ENCODE data around the gene MT1HL1. TPM values are rescaled to one million over a fixed set of nuclear protein-coding genes. Genes with fewer than 3 reads are reported as not detected.

Gene MT1HL1
- total RNA-seq, 1 experiment from 2014 or later = not detected

GRCh38 chr1:236966636-236967035 is 37.6 kb downstream of the MT1HL1 start:
- H3K4me3 Mint-ChIP-seq = no peak overlapping the region

More at GRCh38 chr1:236966636-236967035, 37.6 kb downstream of the MT1HL1 start:
- no peak overlapping the region for H2BK5ac ChIP-seq (ENCODE audit: insufficient read length, low read length)
- no peak overlapping the region for H3K23ac ChIP-seq (ENCODE audit: insufficient read length, low read depth, low read length)
- Mint-ChIP-seq H3K9me3 (peaks cover 5 to 6% of the 10 kb centered on the region in 2 experiments; a peak in 4 of 5 replicates), H3K36me3 (ENCODE audit: insufficient read depth in 1 of 3, low read depth in 3 of 3) (peaks cover under 1 to 6% (median 4%) of the 10 kb centered on the region in 3 experiments; a peak in 5 of 7 replicates), H3K27ac (no peak overlapping the region), H3K4me1 (peaks cover 5 to 6% of the 10 kb centered on the region in 2 experiments; a peak in 3 of 4 replicates), H3K27me3 (ENCODE audit: low read depth) (peaks cover 4% of the 10 kb centered on the region)
- no peaks in the 10 kb centered on the region for H3K27me3 ChIP-seq (ENCODE audit: insufficient read depth, low read length)
- H3K18ac ChIP-seq (ENCODE audit: insufficient read length, low read depth, low read length) = no peak overlapping the region
- no peak overlapping the region for H2BK12ac ChIP-seq (ENCODE audit: insufficient read length, low read depth, low read length)
- H3K4me1 ChIP-seq (ENCODE audit: insufficient read depth, low read length) = no peaks in the 10 kb centered on the region
- H2BK120ac ChIP-seq (ENCODE audit: low read depth, low read length, poor library complexity, severe bottlenecking) = no peak overlapping the region
- no peaks in the 10 kb centered on the region for H3K79me1 ChIP-seq (ENCODE audit: insufficient read depth, low read depth, low read length, poor library complexity, severe bottlenecking)
- H3K27ac ChIP-seq (ENCODE audit: insufficient read length, low read depth, low read length) = no peak overlapping the region
- no peak overlapping the region for H2AK5ac ChIP-seq (ENCODE audit: insufficient read length, low read length)
- H4K8ac ChIP-seq (replicated peaks; ENCODE audit: insufficient read length, low read depth, low read length) = no peak overlapping the region
- no peak overlapping the region for H3K14ac ChIP-seq (ENCODE audit: insufficient read depth, low read length)
- H3K79me2 ChIP-seq (ENCODE audit: insufficient read depth, low read length) = no peaks in the 10 kb centered on the region
- no peak overlapping the region for H3K4ac ChIP-seq (ENCODE audit: low read depth, low read length)
- no peak overlapping the region for H4K5ac ChIP-seq (ENCODE audit: insufficient read length, low read depth, low read length)
- H2BK15ac ChIP-seq (ENCODE audit: low read depth, low read length) = no peak overlapping the region
- H3K9me3 ChIP-seq (ENCODE audit: control insufficient read depth, low read depth, low read length) = no peaks in the 10 kb centered on the region
- H2AFZ ChIP-seq (ENCODE audit: low read length) = no peak overlapping the region
- no peak overlapping the region for H3K56ac ChIP-seq (ENCODE audit: insufficient read length, low read depth, low read length)
- no peak overlapping the region for H3K4me2 ChIP-seq (ENCODE audit: insufficient read depth, insufficient read length, low read length)
- no peaks in the 10 kb centered on the region for H3K23me2 ChIP-seq (ENCODE audit: insufficient read length, low read depth, low read length, poor library complexity, severe bottlenecking)
- no peak overlapping the region for H3K9ac ChIP-seq (ENCODE audit: extremely low read depth, insufficient read length, low read length)
- TF ChIP-seq, protein P1, sequence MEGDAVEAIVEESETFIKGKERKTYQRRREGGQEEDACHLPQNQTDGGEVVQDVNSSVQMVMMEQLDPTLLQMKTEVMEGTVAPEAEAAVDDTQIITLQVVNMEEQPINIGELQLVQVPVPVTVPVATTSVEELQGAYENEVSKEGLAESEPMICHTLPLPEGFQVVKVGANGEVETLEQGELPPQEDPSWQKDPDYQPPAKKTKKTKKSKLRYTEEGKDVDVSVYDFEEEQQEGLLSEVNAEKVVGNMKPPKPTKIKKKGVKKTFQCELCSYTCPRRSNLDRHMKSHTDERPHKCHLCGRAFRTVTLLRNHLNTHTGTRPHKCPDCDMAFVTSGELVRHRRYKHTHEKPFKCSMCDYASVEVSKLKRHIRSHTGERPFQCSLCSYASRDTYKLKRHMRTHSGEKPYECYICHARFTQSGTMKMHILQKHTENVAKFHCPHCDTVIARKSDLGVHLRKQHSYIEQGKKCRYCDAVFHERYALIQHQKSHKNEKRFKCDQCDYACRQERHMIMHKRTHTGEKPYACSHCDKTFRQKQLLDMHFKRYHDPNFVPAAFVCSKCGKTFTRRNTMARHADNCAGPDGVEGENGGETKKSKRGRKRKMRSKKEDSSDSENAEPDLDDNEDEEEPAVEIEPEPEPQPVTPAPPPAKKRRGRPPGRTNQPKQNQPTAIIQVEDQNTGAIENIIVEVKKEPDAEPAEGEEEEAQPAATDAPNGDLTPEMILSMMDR (conservative IDR thresholded peaks at IDR 0.05) = no peak
- DNase-seq = no peak
- H4K20me1 ChIP-seq (ENCODE audit: control insufficient read depth, insufficient read depth, insufficient read length) = no peaks in the 10 kb centered on the region
- H4K91ac ChIP-seq (ENCODE audit: insufficient read length, low read depth, low read length) = no peak overlapping the region
- WGBS (ENCODE audit: extremely low coverage, insufficient read length, low lambda C conversion rate) = no CpG with 5 or more reads among the region's 6 CpGs
- no peak overlapping the region for H2BK20ac ChIP-seq (ENCODE audit: low read depth, low read length, poor library complexity, severe bottlenecking)
- no peak overlapping the region for H3T11ph ChIP-seq (ENCODE audit: low read length)
